Measurements from ENCODE around the gene VGLL4.

GRCh38 chr3:11534793-11535101, 109.0 kb downstream of the VGLL4 start:
- TF ChIP-seq ZNF274 (IDR thresholded peaks at IDR 0.05; ENCODE audit: low read depth, low read length) (no peak), MAX (IDR thresholded peaks at IDR 0.05) (no peak), POLR2A (IDR thresholded peaks at IDR 0.05; ENCODE audit: borderline replicate concordance, extremely low read depth, insufficient read depth, insufficient read length) (no peak), EZH2 (IDR thresholded peaks at IDR 0.05) (no peak), JUND (IDR thresholded peaks at IDR 0.05) (no peak), SP1 (IDR thresholded peaks at IDR 0.05; ENCODE audit: low read depth) (no peak), RAD21 (IDR thresholded peaks at IDR 0.05; ENCODE audit: low read depth) (no peak), SRF (IDR thresholded peaks at IDR 0.05; ENCODE audit: low read depth) (no peak), YY1 (IDR thresholded peaks at IDR 0.05; ENCODE audit: extremely low read depth, insufficient replicate concordance, low read depth, low read length) (no peak), TCF7L2 (IDR thresholded peaks at IDR 0.05; ENCODE audit: borderline replicate concordance, extremely low read depth, insufficient read depth, insufficient read length) (no peak), ZFX (IDR thresholded peaks at IDR 0.05) (no peak), POLR2AphosphoS5 (IDR thresholded peaks at IDR 0.05; ENCODE audit: low read depth, low read length) (no peak), EZH2phosphoT487 (IDR thresholded peaks at IDR 0.05; ENCODE audit: borderline replicate concordance) (no peak)
- TF ChIP-seq, protein P1, sequence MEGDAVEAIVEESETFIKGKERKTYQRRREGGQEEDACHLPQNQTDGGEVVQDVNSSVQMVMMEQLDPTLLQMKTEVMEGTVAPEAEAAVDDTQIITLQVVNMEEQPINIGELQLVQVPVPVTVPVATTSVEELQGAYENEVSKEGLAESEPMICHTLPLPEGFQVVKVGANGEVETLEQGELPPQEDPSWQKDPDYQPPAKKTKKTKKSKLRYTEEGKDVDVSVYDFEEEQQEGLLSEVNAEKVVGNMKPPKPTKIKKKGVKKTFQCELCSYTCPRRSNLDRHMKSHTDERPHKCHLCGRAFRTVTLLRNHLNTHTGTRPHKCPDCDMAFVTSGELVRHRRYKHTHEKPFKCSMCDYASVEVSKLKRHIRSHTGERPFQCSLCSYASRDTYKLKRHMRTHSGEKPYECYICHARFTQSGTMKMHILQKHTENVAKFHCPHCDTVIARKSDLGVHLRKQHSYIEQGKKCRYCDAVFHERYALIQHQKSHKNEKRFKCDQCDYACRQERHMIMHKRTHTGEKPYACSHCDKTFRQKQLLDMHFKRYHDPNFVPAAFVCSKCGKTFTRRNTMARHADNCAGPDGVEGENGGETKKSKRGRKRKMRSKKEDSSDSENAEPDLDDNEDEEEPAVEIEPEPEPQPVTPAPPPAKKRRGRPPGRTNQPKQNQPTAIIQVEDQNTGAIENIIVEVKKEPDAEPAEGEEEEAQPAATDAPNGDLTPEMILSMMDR (IDR thresholded peaks at IDR 0.05 in 2 of 3, conservative IDR thresholded peaks at IDR 0.05 in 1 of 3; ENCODE audit: borderline replicate concordance in 1 of 3, insufficient read depth in 1 of 3, low read depth in 2 of 3, low read length in 2 of 3), result no peak
